IMR-90 (cell line): ENCODE results near the gene GRIN1. TPM values are rescaled to one million over a fixed set of nuclear protein-coding genes. Genes with fewer than 3 reads are reported as not detected.

Source experiments
- ATAC-seq: fragments of 200-7000 bp; cut with Tn5 transposase; 2 replicates; pipeline ENCODE4 v1.9.1; 2020; ENCODE audit warnings: low read depth, mild to moderate bottlenecking, moderate library complexity
- BruUV-seq: library from RNA; stranded (reverse); fragments of 400-500 nt; replicated peaks from 2 replicates; lab custom pipeline; 2021; lab: Mats Ljungman, UMichigan
- CTCF ChIA-PET: fragments of 300-600 bp; formaldehyde crosslinking; extraction: SDS; loops from one replicate; lab custom pipeline; 2021; ENCODE audit warnings: antibody characterized with exemption; lab: Yijun Ruan, JAX
- POLR2A ChIA-PET: fragments of 300-600 bp; sonication (Branson Sonifier 250); formaldehyde crosslinking; loops from one replicate; lab custom pipeline; 2022; ENCODE audit warnings: antibody characterized with exemption; ENCODE audit not compliant: unreplicated experiment; lab: Charles Lee
- DNase-seq: peaks from one replicate; pipeline ENCODE4 v3.0.0; 2013
- H2AFZ ChIP-seq: replicated peaks from 2 replicates; pipeline ENCODE3; 2013; ENCODE audit warnings: low read length, mild to moderate bottlenecking; ENCODE audit not compliant: poor library complexity
- H2AK5ac ChIP-seq: 2 replicates; pipeline ENCODE4 v1.6.1; 2013; ENCODE audit warnings: low read depth, low read length, inconsistent platforms
- H2AK9ac ChIP-seq: replicated peaks from 2 replicates; pipeline ENCODE3; 2013; ENCODE audit warnings: mild to moderate bottlenecking, low read depth, low read length, moderate library complexity; ENCODE audit not compliant: poor library complexity
- H2BK120ac ChIP-seq: 2 replicates; pipeline ENCODE4 v1.6.1; 2013; ENCODE audit warnings: low read depth, low read length, inconsistent platforms
- H2BK15ac ChIP-seq: 3 replicates; pipeline ENCODE4 v1.6.1; 2013; ENCODE audit warnings: low read depth, low read length, inconsistent platforms
- H2BK20ac ChIP-seq: 2 replicates; pipeline ENCODE4 v1.6.1; 2013; ENCODE audit warnings: low read depth, mild to moderate bottlenecking, inconsistent platforms, low read length, moderate library complexity
- H2BK5ac ChIP-seq: 2 replicates; pipeline ENCODE4 v1.6.1; 2013; ENCODE audit warnings: mild to moderate bottlenecking, low read depth, low read length, inconsistent platforms; ENCODE audit not compliant: poor library complexity, severe bottlenecking
- H3K14ac ChIP-seq: replicated peaks from 2 replicates; pipeline ENCODE4 v1.6.1; 2013; ENCODE audit warnings: low read depth, low read length, inconsistent platforms
- H3K18ac ChIP-seq: 2 replicates; pipeline ENCODE4 v1.6.1; 2013; ENCODE audit warnings: low read depth, low read length, control low read depth
- H3K23ac ChIP-seq: 2 replicates; pipeline ENCODE4 v1.6.1; 2013; ENCODE audit warnings: low read depth, low read length, inconsistent platforms
- H3K27ac ChIP-seq: 2 replicates; pipeline ENCODE4 v1.5.1; 2013; ENCODE audit warnings: mild to moderate bottlenecking, control low read depth, low read length; ENCODE audit not compliant: insufficient read depth
- H3K27me3 ChIP-seq: 2 replicates; pipeline ENCODE4 v1.6.1; 2013; ENCODE audit warnings: low read length; ENCODE audit not compliant: control insufficient read depth, insufficient read depth
- H3K36me3 ChIP-seq: 2 replicates; pipeline ENCODE4 v1.6.1; 2013; ENCODE audit warnings: low read length, mixed read lengths; ENCODE audit not compliant: control insufficient read depth, insufficient read depth
- H3K4ac ChIP-seq: 2 replicates; pipeline ENCODE4 v1.6.1; 2013; ENCODE audit warnings: low read depth, low read length, inconsistent platforms
- H3K4me1 ChIP-seq: 2 replicates; pipeline ENCODE4 v1.6.1; 2013; ENCODE audit warnings: low read length, mixed read lengths; ENCODE audit not compliant: control insufficient read depth, insufficient read depth
- H3K4me2 ChIP-seq: 2 replicates; pipeline ENCODE4 v1.6.1; 2013; ENCODE audit warnings: low read depth, mild to moderate bottlenecking, control low read depth, low read length, moderate library complexity
- H3K4me3 ChIP-seq: 2 replicates; pipeline ENCODE4 v1.5.1; 2013; ENCODE audit warnings: low read depth, mild to moderate bottlenecking, control low read depth, low read length, moderate library complexity; ENCODE audit not compliant: insufficient read depth
- H3K56ac ChIP-seq: 2 replicates; pipeline ENCODE4 v1.6.1; 2013; ENCODE audit warnings: low read length, inconsistent platforms; ENCODE audit not compliant: insufficient read depth; ENCODE audit errors: extremely low read depth
- H3K79me1 ChIP-seq, 2 experiments: 2 replicates each; pipeline ENCODE4 v1.6.1; 2013; ENCODE audit warnings: low read length in 2 of 2, inconsistent platforms in 1 of 2, low read depth in 1 of 2
- H3K9ac ChIP-seq: 2 replicates; pipeline ENCODE4 v1.6.1; 2013; ENCODE audit warnings: low read depth, low read length, control low read depth
- H3K9me1 ChIP-seq: 2 replicates; pipeline ENCODE4 v1.6.1; 2013; ENCODE audit warnings: low read length, inconsistent platforms; ENCODE audit not compliant: insufficient read depth
- H3K9me3 ChIP-seq: 2 replicates; pipeline ENCODE4 v1.6.1; 2013; ENCODE audit warnings: low read length; ENCODE audit not compliant: control insufficient read depth, insufficient read depth
- H4K20me1 ChIP-seq: 2 replicates; pipeline ENCODE4 v1.6.1; 2013; ENCODE audit warnings: low read length, inconsistent platforms; ENCODE audit not compliant: insufficient read depth
- H4K5ac ChIP-seq: 2 replicates; pipeline ENCODE4 v1.6.1; 2013; ENCODE audit warnings: mild to moderate bottlenecking, low read depth, low read length, control low read depth
- H4K8ac ChIP-seq, 2 experiments: 2 replicates each; pipeline ENCODE4 v1.6.1; 2013; ENCODE audit warnings: low read depth in 2 of 2, low read length in 2 of 2, control low read depth in 1 of 2, inconsistent platforms in 1 of 2
- H4K91ac ChIP-seq: 2 replicates; pipeline ENCODE4 v1.6.1; 2013; ENCODE audit warnings: low read depth, low read length, inconsistent platforms; ENCODE audit not compliant: insufficient read depth
- BHLHE40 ChIP-seq: fragments of 150-350 bp; IDR thresholded peaks from 2 replicates; pipeline ENCODE4 v1.6.1; 2016; ENCODE audit warnings: mild to moderate bottlenecking, low read depth, low read length
- CEBPB ChIP-seq: IDR thresholded peaks from 2 replicates; pipeline ENCODE4 v1.6.1; 2012; ENCODE audit warnings: low read depth, low read length, improper control_type of control experiment
- CHD1 ChIP-seq: IDR thresholded peaks from 2 replicates; pipeline ENCODE4 v1.6.1; 2012; ENCODE audit warnings: low read depth, low read length, improper control_type of control experiment
- CTCF ChIP-seq: conservative IDR thresholded peaks from 2 replicates; pipeline ENCODE4 v1.5.1; 2012; ENCODE audit warnings: mild to moderate bottlenecking, low read depth, low read length, improper control_type of control experiment
- FOS ChIP-seq: fragments of 150-350 bp; IDR thresholded peaks from 2 replicates; pipeline ENCODE4 v1.6.1; 2016; ENCODE audit warnings: low read depth, low read length
- MAFK ChIP-seq: IDR thresholded peaks from 2 replicates; pipeline ENCODE4 v1.6.1; 2012; ENCODE audit warnings: low read depth, low read length, improper control_type of control experiment
- MAZ ChIP-seq: IDR thresholded peaks from 2 replicates; pipeline ENCODE4 v1.6.1; 2012; ENCODE audit warnings: low read depth, mild to moderate bottlenecking, low read length, improper control_type of control experiment, moderate library complexity, borderline replicate concordance
- MXI1 ChIP-seq: IDR thresholded peaks from 2 replicates; pipeline ENCODE4 v1.6.1; 2012; ENCODE audit warnings: low read depth, mild to moderate bottlenecking, low read length, moderate library complexity, borderline replicate concordance
- NFE2L2 ChIP-seq: fragments of 150-350 bp; IDR thresholded peaks from 2 replicates; pipeline ENCODE4 v1.6.1; 2016; ENCODE audit warnings: low read depth, mild to moderate bottlenecking, low read length
- POLR2A ChIP-seq: IDR thresholded peaks from 2 replicates; pipeline ENCODE4 v1.6.1; 2012; ENCODE audit warnings: mild to moderate bottlenecking, low read depth, low read length
- RCOR1 ChIP-seq: IDR thresholded peaks from 2 replicates; pipeline ENCODE4 v1.6.1; 2012; ENCODE audit warnings: mild to moderate bottlenecking, low read length, improper control_type of control experiment; ENCODE audit not compliant: insufficient replicate concordance
- RFX5 ChIP-seq: IDR thresholded peaks from 2 replicates; pipeline ENCODE4 v1.8.0; 2012; ENCODE audit warnings: low read depth, mild to moderate bottlenecking, low read length, moderate library complexity
- SMC3 ChIP-seq: fragments of 150-350 bp; IDR thresholded peaks from 2 replicates; pipeline ENCODE4 v1.6.1; 2016; ENCODE audit warnings: low read depth, mild to moderate bottlenecking, antibody characterized with exemption, low read length, moderate library complexity
- USF2 ChIP-seq: fragments of 150-350 bp; IDR thresholded peaks from 2 replicates; pipeline ENCODE4 v1.6.1; 2017; ENCODE audit warnings: mild to moderate bottlenecking, antibody characterized with exemption, low read length, low read depth
- WGBS, 2 experiments: methylation state at CpG; one replicate each; pipeline versions ENCODE4 v1.1.5 to v1.1.7; 2013; ENCODE audit warnings: missing lambda C conversion rate in 2 of 2; ENCODE audit not compliant: insufficient read length in 1 of 2; ENCODE audit errors: extremely low coverage in 2 of 2; 5-methylcytosine and 5-hydroxymethylcytosine counted together
- dilution Hi-C: fragments of 300-500 bp; cut with HindIII; formaldehyde crosslinking; loops from one replicate; pipeline ENCODE4 v1.14.3; 2018; ENCODE audit warnings: low sequenced_read_pairs; ENCODE audit not compliant: unreplicated experiment
- in situ Hi-C: fragments of 300-500 bp; cut with MboI; formaldehyde crosslinking; loops from 3 replicates; pipeline ENCODE4 v1.14.3; 2019; ENCODE audit warnings: low sequenced_read_pairs, inconsistent platforms, mixed read lengths
- intact Hi-C: fragments of 100-400 bp; cut with micrococcal nuclease; formaldehyde crosslinking; loops from 2 replicates; pipeline ENCODE4 v1.10.0; 2022
- polyA plus RNA-seq, 3 experiments: library from polyadenylated mRNA; depleted of rRNA; stranded (reverse); fragments of >200 nt; gene quantifications; 2 replicates each; pipeline ENCODE4 v1.2.3, GENCODE V29; 2012; ENCODE audit warnings: low replicate concordance in 1 of 3
- total RNA-seq: library from RNA; depleted of rRNA; stranded (reverse); fragments of >200 nt; gene quantifications from 2 replicates; pipeline ENCODE4 v1.2.3, GENCODE V29; 2012

The GRIN1 gene
- total and polyA plus RNA-seq, 2 of the 4 experiments (the other 2 are of a cell fraction), result 0.09 TPM; not detected in 1

- Histone ChIP-seq H3K9me3 (no peaks in the 10 kb centered on the region), H3K18ac (no peak overlapping the region), H3K27ac (no peak overlapping the region; the same call in 1 of the 2 replicates), H2BK120ac (no peak overlapping the region), H3K27me3 (no peaks in the 10 kb centered on the region), H3K9ac (no peak overlapping the region), H3K4me3 (peak overlapping the region; percentile 48), H3K14ac (no peak overlapping the region), H3K79me1 (0 out of 4 replicates have a peak, but pooled peaks cover 0 to 3% of the 10 kb centered on the region in 2 experiments), H2AK5ac (peak overlapping the region; percentile 59; the same call in 1 of the 2 replicates), H3K4ac (no peak overlapping the region), H3K4me1 (peaks cover 6% of the 10 kb centered on the region), H2BK5ac (no peak overlapping the region), H2AFZ (peak overlapping the region; percentile 58), H3K56ac (no peak overlapping the region), H4K8ac (no peak overlapping the region; a peak in 1 of 4 replicates), H2AK9ac (peak overlapping the region; percentile 78), H2BK20ac (no peak overlapping the region), H4K91ac (no peak overlapping the region), H4K5ac (no peak overlapping the region), H3K36me3 (peaks cover 33% of the 10 kb centered on the region), H2BK15ac (no peak overlapping the region), H3K23ac (0 out of 2 replicates have a peak overlapping the region, but pooled peaks have one; percentile 66), H4K20me1 (no peaks in the 10 kb centered on the region), H3K9me1 (no peaks in the 10 kb centered on the region), H3K4me2 (peak overlapping the region; percentile 86)
- intact Hi-C loops (no loop called here), dilution Hi-C loops (no loop called here), in situ Hi-C loops (no loop called here)
- no TSS peak for BruUV-seq
- TF ChIP-seq RCOR1 (no peak), POLR2A (no peak), CHD1 (no peak), NFE2L2 (no peak), MXI1 (no peak), CTCF (no peak), FOS (no peak), CEBPB (no peak), BHLHE40 (no peak), SMC3 (no peak), USF2 (no peak), MAFK (no peak), RFX5 (no peak), MAZ (no peak)
- WGBS, 2 experiments, result 22% methylated on average over 12 of the region's 66 CpGs; no CpG with 5 or more reads in 1 of the 2 experiments
- DNase-seq, result no peak
- ATAC-seq, result no peak
- ChIA-PET CTCF (no interaction called here), POLR2A (no interaction called here)
These were observed 25.4 kb upstream of the GRIN1 start for GRCh38 chr9:137113385-137114159.
